HepG2 (cell line): ENCODE data around the gene DEPDC1B. TPM values are rescaled to one million over a fixed set of nuclear protein-coding genes. Genes with fewer than 3 reads are reported as not detected.

Source experiments
- ATAC-seq: fragments of 200-7000 bp; cut with Tn5 transposase; 3 replicates; pipeline ENCODE4 v1.9.1; 2020; ENCODE audit warnings: mild to moderate bottlenecking, moderate library complexity
- BruUV-seq: library from RNA; stranded (reverse); fragments of 400-500 nt; replicated peaks from 2 replicates; lab custom pipeline; 2021; lab: Mats Ljungman, UMichigan
- CTCF ChIA-PET: fragments of 300-600 bp; formaldehyde crosslinking; extraction: SDS; loops from one replicate; lab custom pipeline; 2021; ENCODE audit warnings: low total read pairs, inconsistent platforms, low intra/inter-chr PET ratio; lab: Yijun Ruan, JAX
- POLR2A ChIA-PET: fragments of 350-600 bp; sonication (Branson Sonifier 250); formaldehyde crosslinking; loops from one replicate; lab custom pipeline; 2020; ENCODE audit warnings: antibody characterized with exemption, inconsistent platforms; lab: Yijun Ruan, JAX
- DNase-seq: peaks from one replicate; pipeline ENCODE4 v3.0.0-alpha.2; 2015; ENCODE audit warnings: low spot score
- FAIRE-seq: peaks from 3 replicates; lab custom pipeline; 2011; peaks lifted over from hg19 to GRCh38; lab: Jason Lieb, UNC
- H2AFZ ChIP-seq: one replicate; pipeline ENCODE4 v1.6.1; 2011; ENCODE audit warnings: low read length, inconsistent platforms
- H3K27ac ChIP-seq: fragments of 300-600 bp; 3 replicates; pipeline ENCODE4 v1.8.0; 2011; ENCODE audit warnings: mixed run types, mild to moderate bottlenecking, mixed read lengths, low read length, inconsistent platforms; ENCODE audit not compliant: insufficient read depth; ENCODE audit errors: extremely low read length
- H3K27me3 ChIP-seq, 2 experiments: fragments of 200-600 bp in 1 of 2; 2 replicates in 1 of 2; 3 replicates in 1 of 2; pipeline versions ENCODE4 v1.6.0 to v1.8.0; 2011; ENCODE audit warnings: low read length in 2 of 2, mild to moderate bottlenecking in 2 of 2, moderate library complexity in 2 of 2, inconsistent platforms in 1 of 2; ENCODE audit not compliant: insufficient read depth in 2 of 2, control insufficient read depth in 1 of 2
- H3K36me3 ChIP-seq, 2 experiments: fragments of 200-600 bp in 1 of 2; replicated peaks in 1 of 2; 2 replicates in 1 of 2; 3 replicates in 1 of 2; pipeline versions ENCODE4 v1.5.1 to v1.8.0; 2011; ENCODE audit warnings: low read length in 2 of 2, inconsistent platforms in 1 of 2; ENCODE audit not compliant: insufficient read depth in 2 of 2, control insufficient read depth in 1 of 2
- H3K4me1 ChIP-seq: 2 replicates; pipeline ENCODE4 v1.5.1; 2012; ENCODE audit warnings: low read length, inconsistent platforms; ENCODE audit not compliant: insufficient read depth
- H3K4me2 ChIP-seq: 2 replicates; pipeline ENCODE4 v1.6.0; 2011; ENCODE audit warnings: low read depth, low read length, inconsistent platforms
- H3K4me3 ChIP-seq, 3 experiments: fragments of 200-600 bp in 1 of 3; sonication (generic), shearing (Covaris generic) in 1 of 3; replicated peaks in 1 of 3; 2 replicates each; pipeline ENCODE4 v1.5.1; 2011 to 2016; ENCODE audit warnings: low read length in 3 of 3, inconsistent platforms in 2 of 3, low read depth in 2 of 3, mild to moderate bottlenecking in 2 of 3, control low read depth in 1 of 3, mixed read lengths in 1 of 3; ENCODE audit not compliant: insufficient read depth in 1 of 3
- H3K79me2 ChIP-seq: one replicate; pipeline ENCODE4 v1.6.1; 2011; ENCODE audit warnings: low read length, inconsistent platforms; ENCODE audit not compliant: insufficient read depth
- H3K9ac ChIP-seq: 2 replicates; pipeline ENCODE4 v1.6.0; 2011; ENCODE audit warnings: mild to moderate bottlenecking, low read depth, low read length, inconsistent platforms; ENCODE audit not compliant: insufficient read depth
- H3K9me3 ChIP-seq: 2 replicates; pipeline ENCODE4 v1.5.1; 2012; ENCODE audit warnings: mild to moderate bottlenecking, low read length
- H4K20me1 ChIP-seq: 2 replicates; pipeline ENCODE4 v1.6.0; 2011; ENCODE audit warnings: inconsistent platforms, mild to moderate bottlenecking, low read length, moderate library complexity; ENCODE audit not compliant: insufficient read depth
- HINFP ChIP-seq: sonication (generic); formaldehyde crosslinking; IDR thresholded peaks from 2 replicates; pipeline ENCODE4 v1.4.0; 2020; ENCODE audit warnings: low read depth, mild to moderate bottlenecking, missing genetic modification reagents
- KLF6 ChIP-seq: IDR thresholded peaks from 2 replicates; pipeline ENCODE4 v1.8.0; 2016; ENCODE audit warnings: missing biosample characterization, missing genetic modification reagents
- NFE2L1 ChIP-seq: sonication (generic); formaldehyde crosslinking; IDR thresholded peaks from 2 replicates; pipeline ENCODE4 v1.4.0; 2020; ENCODE audit warnings: missing genetic modification reagents, mild to moderate bottlenecking, borderline replicate concordance
- NFKB2 ChIP-seq: sonication (generic); formaldehyde crosslinking; IDR thresholded peaks from 2 replicates; pipeline ENCODE4 v1.4.0; 2020; ENCODE audit warnings: missing genetic modification reagents, borderline replicate concordance
- NFKBIZ ChIP-seq: IDR thresholded peaks from 2 replicates; pipeline ENCODE4 v1.6.1; 2018; ENCODE audit warnings: missing genetic modification reagents, missing compliant biosample characterization
- STAT6 ChIP-seq: sonication (generic); formaldehyde crosslinking; IDR thresholded peaks from 2 replicates; pipeline ENCODE4 v1.4.0; 2020; ENCODE audit warnings: missing genetic modification reagents, mild to moderate bottlenecking, borderline replicate concordance
- TMF1 ChIP-seq: sonication (generic); formaldehyde crosslinking; IDR thresholded peaks from 2 replicates; pipeline ENCODE4 v1.8.1; 2022; ENCODE audit warnings: low read depth, missing genetic modification reagents
- ZFX ChIP-seq: sonication (generic); formaldehyde crosslinking; IDR thresholded peaks from 2 replicates; pipeline ENCODE4 v1.4.0; 2020; ENCODE audit warnings: mild to moderate bottlenecking, low read depth, missing genetic modification reagents, moderate library complexity
- ZNF550 ChIP-seq: sonication (generic); formaldehyde crosslinking; IDR thresholded peaks from 2 replicates; pipeline ENCODE4 v1.4.0; 2020; ENCODE audit warnings: mild to moderate bottlenecking, missing genetic modification reagents, borderline replicate concordance
- ZNF605 ChIP-seq: sonication (generic); formaldehyde crosslinking; IDR thresholded peaks from 2 replicates; pipeline ENCODE4 v1.8.0; 2022; ENCODE audit warnings: mild to moderate bottlenecking, missing genetic modification reagents
- WGBS: methylation state at CpG from one replicate; pipeline ENCODE4 v1.1.6; 2017; ENCODE audit warnings: low lambda C conversion rate; 5-methylcytosine and 5-hydroxymethylcytosine counted together
- in situ Hi-C: cut with HindIII; loops from 2 replicates; pipeline ENCODE4 v1.10.0; 2017; ENCODE audit warnings: low pct_unique_long_range_greater_than_20kb; ENCODE audit not compliant: extremely low pct_ligation_motif_present
- intact Hi-C: fragments of 100-400 bp; cut with micrococcal nuclease; formaldehyde crosslinking; loops from one replicate; pipeline ENCODE4 v1.10.0; 2022; ENCODE audit not compliant: unreplicated experiment
- polyA plus RNA-seq, 8 experiments: library from polyadenylated mRNA; depleted of rRNA in 3 of 8; stranded (reverse) in 7 of 8; unstranded in 1 of 8; fragments of >200 nt; fragmentation: Illumina TruSeq in 4 of 8; extraction: Trizol in 4 of 8; gene quantifications; 2 replicates each; pipeline versions ENCODE4 v1.2.1 to v1.2.3, GENCODE V29; 2011 to 2016; ENCODE audit warnings: low read depth in 4 of 8, missing spikeins in 1 of 8, mixed read lengths in 1 of 8; ENCODE audit not compliant: insufficient read depth in 1 of 8
- total RNA-seq, 5 experiments: library from RNA; depleted of rRNA; stranded (reverse); fragments of >200 nt; fragmentation: Illumina TruSeq; extraction: Trizol; gene quantifications; 2 replicates each; pipeline ENCODE4 v1.2.3, GENCODE V29; 2016; ENCODE audit warnings: low read depth in 1 of 5
- TF ChIP-seq, protein P1 (sequence below): sonication (generic); formaldehyde crosslinking; IDR thresholded peaks from 2 replicates; pipeline ENCODE4 v1.4.0; 2020; ENCODE audit warnings: missing genetic modification reagents
- TF ChIP-seq, protein P2 (sequence below): sonication (generic); formaldehyde crosslinking; IDR thresholded peaks from 2 replicates; pipeline ENCODE4 v1.8.0; 2022; ENCODE audit warnings: mild to moderate bottlenecking, missing genetic modification reagents; ENCODE audit not compliant: insufficient replicate concordance

DEPDC1B gene
- total and polyA plus RNA-seq, 2 of the 13 experiments (the other 11 are each of a cell fraction or from before 2014, with no cell fraction given) = 29.5 to 51.3 TPM

GRCh38 chr5:60699609-60700415, at the start of gene DEPDC1B (continued):
- TF ChIP-seq, protein P1, sequence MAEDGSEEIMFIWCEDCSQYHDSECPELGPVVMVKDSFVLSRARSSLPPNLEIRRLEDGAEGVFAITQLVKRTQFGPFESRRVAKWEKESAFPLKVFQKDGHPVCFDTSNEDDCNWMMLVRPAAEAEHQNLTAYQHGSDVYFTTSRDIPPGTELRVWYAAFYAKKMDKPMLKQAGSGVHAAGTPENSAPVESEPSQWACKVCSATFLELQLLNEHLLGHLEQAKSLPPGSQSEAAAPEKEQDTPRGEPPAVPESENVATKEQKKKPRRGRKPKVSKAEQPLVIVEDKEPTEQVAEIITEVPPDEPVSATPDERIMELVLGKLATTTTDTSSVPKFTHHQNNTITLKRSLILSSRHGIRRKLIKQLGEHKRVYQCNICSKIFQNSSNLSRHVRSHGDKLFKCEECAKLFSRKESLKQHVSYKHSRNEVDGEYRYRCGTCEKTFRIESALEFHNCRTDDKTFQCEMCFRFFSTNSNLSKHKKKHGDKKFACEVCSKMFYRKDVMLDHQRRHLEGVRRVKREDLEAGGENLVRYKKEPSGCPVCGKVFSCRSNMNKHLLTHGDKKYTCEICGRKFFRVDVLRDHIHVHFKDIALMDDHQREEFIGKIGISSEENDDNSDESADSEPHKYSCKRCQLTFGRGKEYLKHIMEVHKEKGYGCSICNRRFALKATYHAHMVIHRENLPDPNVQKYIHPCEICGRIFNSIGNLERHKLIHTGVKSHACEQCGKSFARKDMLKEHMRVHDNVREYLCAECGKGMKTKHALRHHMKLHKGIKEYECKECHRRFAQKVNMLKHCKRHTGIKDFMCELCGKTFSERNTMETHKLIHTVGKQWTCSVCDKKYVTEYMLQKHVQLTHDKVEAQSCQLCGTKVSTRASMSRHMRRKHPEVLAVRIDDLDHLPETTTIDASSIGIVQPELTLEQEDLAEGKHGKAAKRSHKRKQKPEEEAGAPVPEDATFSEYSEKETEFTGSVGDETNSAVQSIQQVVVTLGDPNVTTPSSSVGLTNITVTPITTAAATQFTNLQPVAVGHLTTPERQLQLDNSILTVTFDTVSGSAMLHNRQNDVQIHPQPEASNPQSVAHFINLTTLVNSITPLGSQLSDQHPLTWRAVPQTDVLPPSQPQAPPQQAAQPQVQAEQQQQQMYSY = 0 out of 2 replicates have a peak, but pooled peaks have one; percentile 56
- TF ChIP-seq ZFX (CRISPR knock-in tag) = peak; percentile 94
- peak; percentile 84; the same call in 1 of the 2 replicates for TF ChIP-seq NFE2L1 (CRISPR knock-in tag)
- peak; percentile 82 for TF ChIP-seq NFKB2 (CRISPR knock-in tag)
- TF ChIP-seq ZNF550 = no peak

GRCh38 chr5:60744682-60745081, 44.7 kb upstream of the DEPDC1B start:
- in situ Hi-C loops (no loop called here), intact Hi-C loops (no loop called here)
- ATAC-seq (no peak), DNase-seq (no peak), FAIRE-seq (no peak)
- H2AFZ ChIP-seq = no peak overlapping the region
- no peaks in the 10 kb centered on the region for H3K9me3 ChIP-seq
- no TSS peak for BruUV-seq
- POLR2A ChIA-PET = no interaction called here
- no peaks in the 10 kb centered on the region for H3K27me3 ChIP-seq
- no peak overlapping the region for H3K27ac ChIP-seq
- no peak overlapping the region for H3K9ac ChIP-seq
- no peak overlapping the region for H3K4me3 ChIP-seq
- H3K4me2 ChIP-seq = no peak overlapping the region
- WGBS = 76% methylated on average over 5 of the region's 6 CpGs
- no peaks in the 10 kb centered on the region for H3K4me1 ChIP-seq
- H3K36me3 ChIP-seq = no peaks in the 10 kb centered on the region
- CTCF ChIA-PET = no interaction called here
- no peaks in the 10 kb centered on the region for H4K20me1 ChIP-seq
- no peaks in the 10 kb centered on the region for H3K79me2 ChIP-seq
- TF ChIP-seq KLF6 (CRISPR knock-in tag) = no peak
- TF ChIP-seq, protein P2, sequence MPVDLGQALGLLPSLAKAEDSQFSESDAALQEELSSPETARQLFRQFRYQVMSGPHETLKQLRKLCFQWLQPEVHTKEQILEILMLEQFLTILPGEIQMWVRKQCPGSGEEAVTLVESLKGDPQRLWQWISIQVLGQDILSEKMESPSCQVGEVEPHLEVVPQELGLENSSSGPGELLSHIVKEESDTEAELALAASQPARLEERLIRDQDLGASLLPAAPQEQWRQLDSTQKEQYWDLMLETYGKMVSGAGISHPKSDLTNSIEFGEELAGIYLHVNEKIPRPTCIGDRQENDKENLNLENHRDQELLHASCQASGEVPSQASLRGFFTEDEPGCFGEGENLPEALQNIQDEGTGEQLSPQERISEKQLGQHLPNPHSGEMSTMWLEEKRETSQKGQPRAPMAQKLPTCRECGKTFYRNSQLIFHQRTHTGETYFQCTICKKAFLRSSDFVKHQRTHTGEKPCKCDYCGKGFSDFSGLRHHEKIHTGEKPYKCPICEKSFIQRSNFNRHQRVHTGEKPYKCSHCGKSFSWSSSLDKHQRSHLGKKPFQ (CRISPR knock-in tag) = no peak
- TF ChIP-seq STAT6 = no peak
- TF ChIP-seq TMF1 (CRISPR knock-in tag) = no peak
- no peak for TF ChIP-seq NFKBIZ (CRISPR knock-in tag)
- no peak for TF ChIP-seq HINFP (CRISPR knock-in tag)
- no peak for TF ChIP-seq ZNF605 (CRISPR knock-in tag)
